A673 (cell line): ENCODE measurements around the gene MYRF. TPM values are rescaled to one million over a fixed set of nuclear protein-coding genes. Genes with fewer than 3 reads are reported as not detected.
A peak's percentile ranks its signal among the peaks of the same experiment; 100 is the strongest.

Experiments
- BruUV-seq: library from RNA; stranded (reverse); fragments of 400-500 nt; replicated peaks from 2 replicates; lab custom pipeline; 2021; lab: Mats Ljungman, UMichigan
- CTCF ChIA-PET: fragments of 300-600 bp; sonication (Branson Sonifier 250); formaldehyde crosslinking; loops from one replicate; lab custom pipeline; 2022; ENCODE audit warnings: antibody characterized with exemption; lab: Charles Lee
- POLR2A ChIA-PET: fragments of 300-600 bp; sonication (Branson Sonifier 250); formaldehyde crosslinking; loops from one replicate; lab custom pipeline; 2022; ENCODE audit warnings: antibody characterized with exemption; ENCODE audit not compliant: low non-redundant PET; lab: Charles Lee
- DNase-seq: peaks from one replicate; pipeline ENCODE4 v3.0.0-alpha.2; 2015; ENCODE audit warnings: low spot score
- H3K27ac ChIP-seq: fragments of 200-600 bp; sonication (generic); 2 replicates; pipeline ENCODE4 v1.5.1; 2016; ENCODE audit warnings: mixed run types, low read depth, mild to moderate bottlenecking, mixed read lengths, antibody characterized with exemption, low read length; ENCODE audit not compliant: poor library complexity, severe bottlenecking
- H3K27me3 ChIP-seq: fragments of 200-600 bp; sonication (generic); replicated peaks from 2 replicates; pipeline ENCODE4 v1.6.1; 2017; ENCODE audit warnings: mixed run types, low read depth, mild to moderate bottlenecking, mixed read lengths, antibody characterized with exemption, low read length; ENCODE audit not compliant: insufficient read depth, poor library complexity
- H3K36me3 ChIP-seq: fragments of 200-600 bp; sonication (generic); 2 replicates; pipeline ENCODE4 v1.6.1; 2016; ENCODE audit warnings: mixed run types, mild to moderate bottlenecking, mixed read lengths, antibody characterized with exemption, low read length; ENCODE audit not compliant: insufficient read depth, poor library complexity, severe bottlenecking
- H3K4me1 ChIP-seq: fragments of 200-600 bp; sonication (generic); 2 replicates; pipeline ENCODE4 v1.6.1; 2017; ENCODE audit warnings: mixed run types, mild to moderate bottlenecking, mixed read lengths, antibody characterized with exemption, low read length; ENCODE audit not compliant: insufficient read depth, poor library complexity, severe bottlenecking
- H3K4me3 ChIP-seq: fragments of 200-600 bp; sonication (generic); 2 replicates; pipeline ENCODE4 v1.5.1; 2016; ENCODE audit warnings: low read depth, mixed run types, mild to moderate bottlenecking, mixed read lengths, low read length; ENCODE audit not compliant: poor library complexity, severe bottlenecking
- H3K9me3 ChIP-seq: fragments of 200-600 bp; sonication (generic); 2 replicates; pipeline ENCODE4 v1.6.1; 2016; ENCODE audit warnings: mixed run types, low read depth, mild to moderate bottlenecking, mixed read lengths, antibody characterized with exemption, low read length; ENCODE audit not compliant: poor library complexity, severe bottlenecking
- EZH2 ChIP-seq: fragments of 200-600 bp; sonication (generic); IDR thresholded peaks from 2 replicates; pipeline ENCODE4 v1.6.1; 2017; ENCODE audit warnings: borderline replicate concordance, low read depth, mild to moderate bottlenecking, mixed read lengths, antibody characterized with exemption, low read length; ENCODE audit not compliant: poor library complexity, severe bottlenecking
- intact Hi-C: fragments of 100-400 bp; cut with micrococcal nuclease; formaldehyde crosslinking; loops from one replicate; pipeline ENCODE4 v1.10.0; 2022; ENCODE audit not compliant: unreplicated experiment
- total RNA-seq: library from RNA; stranded (reverse); gene quantifications from 2 replicates; pipeline ENCODE4 v1.2.3, GENCODE V29; 2021
- TF ChIP-seq, protein P1 (sequence below): fragments of 300-800, 200-600 bp; sonication (generic); conservative IDR thresholded peaks from 2 replicates; pipeline ENCODE4 v1.5.1; 2017; ENCODE audit warnings: low read depth, mild to moderate bottlenecking, antibody characterized with exemption, low read length, moderate library complexity, mixed read lengths

MYRF gene
- total RNA-seq, 1 experiment from 2014 or later, result 11.2 TPM

DNA sequence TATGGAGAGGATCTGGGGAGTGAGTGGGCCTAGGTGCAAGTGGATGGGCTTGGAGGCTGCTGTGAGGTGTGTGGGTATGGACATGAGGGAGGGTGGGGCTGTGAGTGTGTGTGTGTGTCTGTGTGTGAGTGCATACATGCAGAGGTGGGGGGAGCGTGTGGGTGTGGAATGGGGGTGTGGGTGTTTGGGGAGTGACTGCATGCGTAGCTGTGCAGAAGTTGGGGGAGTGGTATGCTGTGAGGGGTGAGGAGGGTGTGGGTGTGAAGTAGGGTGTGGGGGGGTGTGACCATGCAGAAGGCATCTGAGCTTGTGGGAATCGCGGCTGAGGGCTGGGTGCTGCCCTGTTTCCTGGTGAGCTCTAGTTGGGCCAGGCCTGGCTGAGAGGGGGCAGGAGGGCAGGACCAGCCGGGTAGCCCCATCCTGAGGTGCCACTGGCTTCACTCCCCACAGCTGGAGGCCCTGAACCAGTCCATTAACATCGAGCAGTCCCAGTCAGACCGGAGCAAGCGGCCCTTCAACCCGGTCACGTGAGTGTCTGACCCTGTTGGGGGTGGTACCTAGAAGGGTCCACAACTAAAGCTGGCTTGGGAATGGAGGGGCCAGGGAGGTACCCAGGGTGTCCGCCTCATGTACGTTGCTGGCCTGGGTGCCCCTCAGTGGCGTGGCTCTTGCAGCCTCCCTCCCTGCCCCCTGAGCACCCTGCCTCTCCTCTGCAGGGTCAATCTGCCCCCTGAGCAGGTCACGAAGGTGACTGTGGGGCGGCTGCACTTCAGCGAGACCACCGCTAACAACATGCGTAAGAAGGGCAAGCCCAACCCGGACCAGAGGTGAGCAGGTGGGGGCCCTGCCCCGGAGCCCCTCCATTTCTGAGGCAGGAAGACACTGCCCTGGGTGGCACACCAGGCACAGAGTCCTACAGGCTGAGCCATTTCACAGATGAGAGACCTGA is 23.4 kb downstream of the MYRF start:
- CTCF ChIA-PET, result no interaction called here
- H3K36me3 ChIP-seq, result no peaks in the 10 kb centered on the region
- no TSS peak for BruUV-seq
- no peaks in the 10 kb centered on the region for H3K27me3 ChIP-seq
- H3K4me1 ChIP-seq, result peaks cover 10% of the 10 kb centered on the region
- DNase-seq, result no peak
- H3K27ac ChIP-seq, result no peak overlapping the region
- H3K4me3 ChIP-seq, result no peak overlapping the region
- TF ChIP-seq, protein P1, sequence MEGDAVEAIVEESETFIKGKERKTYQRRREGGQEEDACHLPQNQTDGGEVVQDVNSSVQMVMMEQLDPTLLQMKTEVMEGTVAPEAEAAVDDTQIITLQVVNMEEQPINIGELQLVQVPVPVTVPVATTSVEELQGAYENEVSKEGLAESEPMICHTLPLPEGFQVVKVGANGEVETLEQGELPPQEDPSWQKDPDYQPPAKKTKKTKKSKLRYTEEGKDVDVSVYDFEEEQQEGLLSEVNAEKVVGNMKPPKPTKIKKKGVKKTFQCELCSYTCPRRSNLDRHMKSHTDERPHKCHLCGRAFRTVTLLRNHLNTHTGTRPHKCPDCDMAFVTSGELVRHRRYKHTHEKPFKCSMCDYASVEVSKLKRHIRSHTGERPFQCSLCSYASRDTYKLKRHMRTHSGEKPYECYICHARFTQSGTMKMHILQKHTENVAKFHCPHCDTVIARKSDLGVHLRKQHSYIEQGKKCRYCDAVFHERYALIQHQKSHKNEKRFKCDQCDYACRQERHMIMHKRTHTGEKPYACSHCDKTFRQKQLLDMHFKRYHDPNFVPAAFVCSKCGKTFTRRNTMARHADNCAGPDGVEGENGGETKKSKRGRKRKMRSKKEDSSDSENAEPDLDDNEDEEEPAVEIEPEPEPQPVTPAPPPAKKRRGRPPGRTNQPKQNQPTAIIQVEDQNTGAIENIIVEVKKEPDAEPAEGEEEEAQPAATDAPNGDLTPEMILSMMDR, result no peak
- no peak for TF ChIP-seq EZH2
- H3K9me3 ChIP-seq, result no peaks in the 10 kb centered on the region
- intact Hi-C loops, result loop anchor here (2.0 kb wide), 1 partner anchor 29 kb away; no protein-coding TSS in a partner anchor
- POLR2A ChIA-PET, result no interaction called here

DNA sequence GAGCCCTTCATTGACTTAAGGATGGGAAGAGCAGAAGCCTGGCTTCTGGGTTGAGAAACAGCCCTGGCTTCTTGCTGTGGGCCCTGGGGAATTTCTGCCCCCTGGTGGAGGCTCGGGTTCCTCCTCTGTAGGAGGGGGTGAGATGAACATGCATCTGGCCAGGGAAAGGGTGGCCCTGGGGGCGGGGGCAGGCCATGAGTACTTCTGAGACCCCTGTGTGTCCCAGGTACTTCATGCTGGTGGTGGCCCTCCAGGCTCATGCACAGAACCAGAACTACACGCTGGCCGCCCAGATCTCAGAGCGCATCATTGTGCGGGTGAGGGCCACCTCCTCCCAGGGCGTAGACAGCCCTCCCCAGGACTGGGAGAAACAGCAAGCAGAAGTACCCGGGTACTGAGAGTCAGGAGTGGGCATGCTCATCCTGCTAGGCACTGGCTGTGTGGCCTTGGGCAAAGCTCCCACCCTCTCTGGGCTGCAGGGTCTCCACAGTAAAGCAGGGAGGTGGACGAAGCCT is 24.2 kb downstream of the MYRF start:
- H3K36me3 ChIP-seq, result no peaks in the 10 kb centered on the region
- no peaks in the 10 kb centered on the region for H3K27me3 ChIP-seq
- no TSS peak for BruUV-seq
- peaks cover 10% of the 10 kb centered on the region for H3K4me1 ChIP-seq
- TF ChIP-seq EZH2, result no peak
- TF ChIP-seq, protein P1, result peak; percentile 83
- H3K27ac ChIP-seq, result no peak overlapping the region
- ChIA-PET CTCF (interaction anchor here (0.7 to 1.0 kb wide), 2 partner anchors 15 to 29 kb away, joined by 5 read pairs; no protein-coding TSS in a partner anchor), POLR2A (no interaction called here)
- no peak overlapping the region for H3K4me3 ChIP-seq
- intact Hi-C loops, result loop anchor here (2.0 kb wide), 1 partner anchor 30 kb away; no protein-coding TSS in a partner anchor
- H3K9me3 ChIP-seq, result no peaks in the 10 kb centered on the region
- DNase-seq, result peak; percentile 78

DNA sequence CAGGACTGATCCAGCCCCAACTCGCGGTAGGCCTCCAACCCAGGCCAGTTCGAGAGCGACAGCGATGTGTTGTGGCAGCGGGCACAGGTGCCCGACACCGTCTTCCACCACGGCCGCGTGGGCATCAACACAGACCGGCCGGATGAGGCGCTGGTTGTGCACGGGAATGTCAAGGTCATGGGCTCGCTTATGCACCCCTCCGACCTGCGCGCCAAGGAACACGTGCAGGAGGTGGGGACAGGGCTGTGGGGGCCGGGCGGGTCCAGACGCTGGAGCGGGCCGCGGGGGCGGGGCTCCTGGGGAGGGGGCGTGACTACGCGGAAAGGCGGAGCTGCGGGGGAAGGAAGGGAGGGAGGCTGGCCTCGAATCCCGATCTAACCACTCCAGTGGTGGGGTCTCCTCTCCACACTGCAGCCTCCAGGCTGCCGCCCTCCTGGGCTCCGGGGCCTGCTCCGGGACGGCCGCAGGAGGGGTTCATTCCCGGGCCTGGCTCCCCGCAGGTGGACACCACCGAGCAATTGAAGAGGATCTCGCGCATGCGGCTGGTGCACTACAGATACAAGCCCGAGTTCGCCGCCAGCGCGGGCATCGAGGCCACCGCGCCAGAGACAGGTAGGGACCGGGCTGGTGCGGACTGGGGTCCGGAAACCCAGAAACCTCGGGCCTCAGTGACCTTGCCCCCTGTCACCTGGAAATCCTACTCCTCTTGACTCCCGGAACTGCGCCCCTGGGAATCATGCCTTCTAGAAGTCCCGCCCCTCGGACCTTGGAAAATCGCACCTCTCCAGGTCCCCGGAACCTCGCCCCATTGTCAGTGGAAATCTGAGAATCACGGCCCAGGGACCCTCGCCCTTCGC is 25.0 kb downstream of the MYRF start:
- CTCF ChIA-PET, result interaction anchor here (0.6 to 1.0 kb wide), 5 partner anchors 16 to 391 kb away, joined by 3 to 5 read pairs (median 5); no protein-coding TSS in a partner anchor
- no TSS peak for BruUV-seq
- Histone ChIP-seq H3K4me3 (no peak overlapping the region), H3K27me3 (no peaks in the 10 kb centered on the region), H3K36me3 (no peaks in the 10 kb centered on the region), H3K27ac (no peak overlapping the region), H3K9me3 (no peaks in the 10 kb centered on the region), H3K4me1 (peaks cover 10% of the 10 kb centered on the region)
- intact Hi-C loops, result loop anchor here (2.0 kb wide), 1 partner anchor 31 kb away; no protein-coding TSS in a partner anchor
- POLR2A ChIA-PET, result no interaction called here
- no peak for TF ChIP-seq EZH2
- TF ChIP-seq, protein P1, result no peak
- DNase-seq, result peak; percentile 61
